HuH-7.5 (cell line): ENCODE data around the gene IZUMO1R.
"Not testable (repeated sequence)": the region's sequence is repeated elsewhere in the genome, so short reads cannot be mapped to it uniquely, and the experiment has no call there.

Experiments used
- DNase-seq: peaks from one replicate; pipeline ENCODE4 v3.0.0; 2011; ENCODE audit warnings: low spot score

Gene IZUMO1R

DNA sequence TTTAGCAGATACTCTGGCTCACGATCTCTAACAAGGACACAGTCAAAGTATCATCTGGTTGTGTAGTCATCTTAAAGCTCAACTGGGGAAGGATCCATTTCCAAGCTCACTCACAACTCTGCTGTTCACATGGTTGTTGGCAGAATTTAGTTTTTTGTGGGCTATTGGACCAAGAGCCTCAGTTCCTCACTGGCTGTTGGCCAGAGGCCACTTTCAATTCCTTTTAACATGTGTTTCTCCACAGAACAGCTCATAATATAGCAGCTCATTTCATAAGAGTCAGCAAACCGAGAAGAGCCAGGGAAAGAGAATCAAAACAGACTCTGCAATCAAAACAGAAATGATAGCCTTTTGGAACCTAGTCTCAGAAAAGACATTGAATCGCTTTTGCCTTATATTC, 22.6 kb downstream of the IZUMO1R start:
- DNase-seq, result no peak

- DNase-seq, result no peak
Measured at GRCh38 chr11:94328587-94329080, 24.3 kb downstream of the IZUMO1R start.

GRCh38 chr11:94329501-94329900, 25.1 kb downstream of the IZUMO1R start:
- DNase-seq, result no peak

GRCh38 chr11:94330789-94331188, 26.4 kb downstream of the IZUMO1R start:
- DNase-seq, result no peak

- no peak for DNase-seq
Measured at GRCh38 chr11:94332814-94333213, 28.4 kb downstream of the IZUMO1R start.

DNA sequence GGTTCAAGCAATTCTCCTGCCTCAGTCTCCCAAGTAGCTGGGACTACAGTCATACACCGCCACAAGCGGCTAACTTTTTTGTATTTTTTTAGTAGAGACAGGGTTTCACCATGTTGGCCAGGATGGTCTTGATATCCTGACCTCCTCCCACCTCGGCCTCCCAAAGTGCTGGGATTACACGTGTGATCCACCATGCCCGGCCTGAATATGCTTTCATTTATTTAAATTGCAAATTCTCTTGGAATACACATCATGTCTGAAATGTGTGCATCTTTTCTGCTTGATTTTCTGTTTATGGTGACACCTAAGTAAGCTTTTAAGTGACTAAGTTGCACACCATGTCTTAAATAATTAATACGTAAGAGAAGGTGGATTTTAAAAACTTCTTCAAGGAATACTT, 31.7 kb downstream of the IZUMO1R start:
- no peak for DNase-seq

DNA sequence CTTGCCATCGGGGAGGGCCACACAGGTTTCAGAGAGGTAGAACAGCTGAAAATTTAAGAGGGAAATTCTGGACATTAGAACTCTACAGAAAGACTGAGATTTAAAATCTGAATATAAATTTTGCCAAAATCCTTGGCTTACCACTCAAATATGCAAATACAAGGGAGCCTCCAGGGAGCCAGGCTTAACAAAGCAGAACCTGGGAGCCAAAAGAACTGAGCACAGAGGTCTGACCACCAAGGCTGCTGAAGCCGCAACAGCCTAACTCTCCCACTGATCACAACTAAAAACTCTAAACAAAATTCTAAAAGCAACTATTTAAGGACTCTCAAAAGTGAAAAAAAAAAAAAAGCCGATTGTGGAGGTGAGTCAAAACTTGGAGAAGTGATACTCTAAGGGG, 34.3 kb downstream of the IZUMO1R start:
- DNase-seq, result no peak

- no peak for DNase-seq
Measured at GRCh38 chr11:94342250-94342649, 37.9 kb downstream of the IZUMO1R start.

DNA sequence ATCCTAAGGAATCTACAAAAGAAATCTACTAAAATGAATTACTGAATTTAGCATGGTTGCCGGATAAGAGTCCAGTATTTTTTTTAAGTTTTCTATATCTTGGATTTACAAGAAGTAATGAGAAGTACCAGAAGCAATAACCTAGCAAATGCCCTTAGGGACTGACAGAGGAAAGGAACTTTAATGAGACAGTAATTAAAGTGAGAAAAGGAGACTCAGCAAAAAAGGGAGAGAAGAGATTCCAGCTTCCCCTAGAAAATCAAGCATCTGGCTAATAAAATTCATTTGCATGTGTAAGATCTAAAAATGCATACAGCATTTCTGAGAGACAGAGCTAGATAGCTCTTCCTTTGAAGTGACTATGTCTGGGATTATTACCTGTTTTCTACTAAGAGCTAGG, 39.1 kb downstream of the IZUMO1R start:
- no peak for DNase-seq

DNA sequence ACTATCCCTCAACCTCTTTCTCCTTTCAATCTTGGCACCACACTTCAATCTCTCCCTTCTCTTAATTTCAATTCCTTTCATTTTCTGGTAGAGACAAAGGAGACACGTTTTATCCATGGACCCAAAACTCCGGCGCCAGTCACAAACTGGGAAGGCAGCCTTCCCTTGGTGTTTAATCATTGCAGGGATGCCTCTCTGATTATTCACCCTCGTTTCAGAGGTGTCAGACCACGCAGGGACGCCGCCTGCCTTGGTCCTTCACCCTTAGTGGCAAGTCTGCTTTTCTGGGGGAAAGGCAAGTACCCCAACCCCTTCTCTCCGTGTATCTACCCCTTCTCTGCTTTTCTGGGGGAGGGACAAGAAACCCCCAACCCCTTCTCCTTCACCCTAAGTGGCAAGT, 41.9 kb downstream of the IZUMO1R start:
- DNase-seq, result not testable (repeated sequence)

DNA sequence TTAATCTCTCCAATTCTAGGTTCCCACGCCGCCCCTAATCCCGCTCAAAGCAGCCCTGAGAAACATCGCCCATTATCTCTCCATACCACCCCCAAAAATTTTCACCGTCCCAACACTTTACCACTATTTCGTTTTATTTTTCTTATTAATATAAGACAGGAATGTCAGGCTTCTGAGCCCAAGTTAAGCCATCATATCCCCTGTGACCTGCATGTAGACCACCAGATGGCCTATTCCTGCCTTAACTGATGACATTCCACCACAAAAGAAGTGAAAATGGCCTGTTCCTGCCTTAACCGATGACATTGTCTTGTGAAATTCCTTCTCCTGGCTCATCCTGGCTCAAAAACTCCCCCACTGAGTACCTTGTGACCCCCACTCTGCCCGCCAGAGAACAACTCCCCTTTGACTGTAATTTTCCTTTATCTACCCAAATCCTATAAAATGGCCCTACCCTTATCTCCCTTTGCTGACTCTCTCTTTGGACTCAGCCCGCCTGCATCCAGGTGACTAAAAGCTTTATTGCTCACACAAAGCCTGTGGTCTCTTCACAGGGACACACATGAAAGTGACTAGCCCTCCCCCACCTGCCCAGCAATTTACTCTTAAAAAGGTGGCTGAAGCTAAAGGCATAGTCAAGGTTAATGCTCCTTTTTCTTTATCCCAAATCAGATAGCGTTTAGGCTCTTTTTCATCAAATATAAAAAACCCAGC, 46.6 kb downstream of the IZUMO1R start:
- DNase-seq, result not testable (repeated sequence)
